Colon (tissue), 2 donors: ENCODE measurements around the gene CDC42BPA.
"Not testable (repeated sequence)": the region's sequence is repeated elsewhere in the genome, so short reads cannot be mapped to it uniquely, and the experiment has no call there.

Experiments
- FAIRE-seq: peaks from 2 replicates; lab custom pipeline; 2012; peaks lifted over from hg19 to GRCh38; lab: Jason Lieb, UNC
- donor health status: control.
- donor health status: control.

CDC42BPA gene

GRCh38 chr1:226960944-226961765 lies 357.1 kb downstream of the CDC42BPA start:
- no peak for FAIRE-seq

GRCh38 chr1:226960256-226960655 lies 358.0 kb downstream of the CDC42BPA start:
- FAIRE-seq = no peak

GRCh38 chr1:226958300-226958699 lies 360.0 kb downstream of the CDC42BPA start:
- FAIRE-seq = no peak

GRCh38 chr1:226957714-226958113 lies 360.6 kb downstream of the CDC42BPA start:
- no peak for FAIRE-seq

- no peak for FAIRE-seq
Observed at GRCh38 chr1:226956942-226957713, 361.2 kb downstream of the CDC42BPA start.

GRCh38 chr1:226955857-226956256 lies 362.4 kb downstream of the CDC42BPA start:
- not testable (repeated sequence) for FAIRE-seq

GRCh38 chr1:226954777-226955176 lies 363.5 kb downstream of the CDC42BPA start:
- no peak for FAIRE-seq

GRCh38 chr1:226954337-226954736 lies 364.0 kb downstream of the CDC42BPA start:
- FAIRE-seq = no peak

GRCh38 chr1:226953175-226953800 lies 365.0 kb downstream of the CDC42BPA start:
- FAIRE-seq = no peak

GRCh38 chr1:226952118-226952441 lies 366.2 kb downstream of the CDC42BPA start:
- no peak for FAIRE-seq

- FAIRE-seq = no peak
Observed at GRCh38 chr1:226951286-226952117, 366.8 kb downstream of the CDC42BPA start.

- no peak for FAIRE-seq
Observed at GRCh38 chr1:226950871-226951270, 367.4 kb downstream of the CDC42BPA start.

- FAIRE-seq = no peak
Observed at GRCh38 chr1:226950316-226950715, 368.0 kb downstream of the CDC42BPA start.

GRCh38 chr1:226949401-226949800 lies 368.9 kb downstream of the CDC42BPA start:
- FAIRE-seq = no peak

- no peak for FAIRE-seq
Observed at GRCh38 chr1:226948996-226949395, 369.3 kb downstream of the CDC42BPA start.

- FAIRE-seq = no peak
Observed at GRCh38 chr1:226948480-226948879, 369.8 kb downstream of the CDC42BPA start.

- FAIRE-seq = no peak
Observed at GRCh38 chr1:226948051-226948450, 370.2 kb downstream of the CDC42BPA start.

GRCh38 chr1:226946841-226947240 lies 371.5 kb downstream of the CDC42BPA start:
- FAIRE-seq = no peak

- no peak for FAIRE-seq
Observed at GRCh38 chr1:226946285-226946684, 372.0 kb downstream of the CDC42BPA start.

GRCh38 chr1:226945858-226946245 lies 372.4 kb downstream of the CDC42BPA start:
- FAIRE-seq = no peak

GRCh38 chr1:226945106-226945857 lies 373.0 kb downstream of the CDC42BPA start:
- no peak for FAIRE-seq
